HG02884 (cell line): ENCODE data around the gene PALD1.

ENCODE experiments used
- ATAC-seq: cut with Tn5 transposase; IDR thresholded peaks from one replicate; pipeline ENCODE4 v1.9.1; 2021; ENCODE audit warnings: mild to moderate bottlenecking, moderate library complexity; ENCODE audit not compliant: unreplicated experiment

Gene PALD1

GRCh38 chr10:70504521-70505358, 26.2 kb downstream of the PALD1 start:
- ATAC-seq: no peak

- no peak for ATAC-seq
Measured at GRCh38 chr10:70505908-70506307, 27.3 kb downstream of the PALD1 start.

DNA sequence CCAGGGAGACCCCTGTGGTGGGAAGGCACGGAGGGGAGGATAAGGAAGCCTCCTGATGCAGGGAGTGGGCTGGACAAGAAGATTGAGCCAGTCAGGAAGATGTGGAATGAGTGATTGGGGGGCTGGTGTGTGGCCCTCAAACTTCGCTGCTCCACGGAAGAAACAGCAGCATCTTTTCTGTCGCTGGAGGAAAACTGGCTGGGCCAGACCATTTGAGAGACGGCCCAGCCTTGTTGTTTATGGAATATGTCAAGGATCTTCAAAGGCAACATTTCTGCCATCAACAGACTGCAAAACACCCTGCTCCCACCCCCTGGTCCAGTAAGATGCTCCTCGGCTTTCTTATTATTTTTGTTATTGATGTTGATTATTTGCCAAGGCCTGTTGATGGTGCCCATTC, 29.4 kb downstream of the PALD1 start:
- ATAC-seq: no peak

- ATAC-seq: no peak
Measured at GRCh38 chr10:70508912-70509756, 30.6 kb downstream of the PALD1 start.

DNA sequence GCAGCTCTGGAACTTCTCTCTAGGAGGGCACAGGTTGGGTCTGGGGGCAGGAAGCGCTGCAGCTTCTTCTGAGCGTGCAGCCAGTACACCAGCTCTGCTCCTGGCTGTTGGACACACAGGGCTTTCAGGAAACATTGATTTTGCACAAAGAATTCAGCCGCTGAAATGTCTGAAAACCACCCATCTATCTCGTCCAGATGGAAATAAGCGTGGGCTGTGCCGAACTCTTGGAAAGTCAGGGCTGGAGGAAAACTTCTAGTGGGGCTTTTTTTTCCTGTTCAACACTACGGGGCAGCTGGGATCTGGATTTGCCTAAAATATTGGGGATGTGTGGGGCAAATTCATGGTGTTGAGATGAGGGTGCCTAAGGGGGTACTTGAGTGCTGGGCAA, 31.2 kb downstream of the PALD1 start:
- ATAC-seq: no peak

DNA sequence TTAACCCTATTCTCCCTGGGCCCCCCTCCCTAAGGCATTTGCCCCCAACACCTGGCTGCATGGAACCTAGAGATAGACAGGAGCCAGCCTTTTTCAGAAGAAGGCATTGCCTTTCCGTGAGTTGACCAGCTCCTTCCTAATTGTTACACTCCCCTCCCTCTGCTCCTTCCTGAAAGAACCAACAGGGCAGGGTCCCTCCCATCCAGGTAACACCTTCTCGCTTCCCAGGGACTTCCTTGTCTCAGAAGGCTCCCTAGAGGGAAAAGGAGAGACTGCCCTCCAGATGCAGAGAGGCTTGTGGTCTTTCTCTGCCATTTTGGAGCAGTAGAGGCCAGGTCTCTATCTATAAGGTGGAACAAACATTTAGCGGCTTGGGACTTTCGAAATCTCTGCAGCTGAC, 31.9 kb downstream of the PALD1 start:
- ATAC-seq: no peak

- ATAC-seq: no peak
Measured at GRCh38 chr10:70510904-70511303, 32.3 kb downstream of the PALD1 start.

GRCh38 chr10:70512149-70512639, 33.6 kb downstream of the PALD1 start:
- no peak for ATAC-seq

GRCh38 chr10:70513848-70514309, 35.3 kb downstream of the PALD1 start:
- ATAC-seq: peak; percentile 93

DNA sequence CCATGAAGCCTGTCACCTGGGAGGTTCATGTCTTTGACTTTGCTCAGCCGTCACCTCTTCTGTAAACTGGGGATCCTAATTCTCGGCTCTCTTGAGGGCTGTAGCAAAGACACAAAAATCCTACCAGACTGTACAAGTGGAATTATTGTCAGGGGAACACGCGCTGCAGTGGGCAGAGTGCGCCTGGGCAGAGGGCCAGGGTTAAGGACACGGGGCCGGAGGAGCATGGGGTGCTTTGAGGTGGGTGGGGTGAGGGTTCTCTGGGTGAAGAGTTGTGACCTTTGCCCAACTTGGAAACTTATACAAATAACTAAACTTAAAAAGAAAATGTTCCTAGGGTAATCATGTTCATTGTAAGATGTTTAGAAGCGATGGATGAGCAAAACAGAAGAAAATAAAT, 36.0 kb downstream of the PALD1 start:
- no peak for ATAC-seq

- no peak for ATAC-seq
Measured at GRCh38 chr10:70515035-70515667, 36.6 kb downstream of the PALD1 start.

DNA sequence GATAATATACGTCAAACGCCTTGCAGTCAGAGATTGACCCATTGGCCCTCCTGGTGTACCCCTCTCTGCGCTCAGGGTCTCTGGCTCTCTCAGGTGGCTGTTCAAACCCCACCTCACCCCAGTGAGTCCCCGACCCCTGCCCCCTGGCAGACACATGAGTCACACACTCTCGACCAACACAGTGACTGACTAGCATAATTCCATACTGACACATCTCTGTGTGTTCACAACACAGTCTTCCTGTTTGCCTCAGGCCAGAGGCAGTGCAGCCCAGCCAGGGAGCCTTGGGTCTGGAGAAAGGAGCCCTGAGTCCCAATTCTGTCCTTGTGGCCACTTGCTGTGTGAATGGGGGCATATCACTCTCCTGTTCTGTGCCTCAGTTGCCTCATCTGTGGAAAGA, 40.1 kb downstream of the PALD1 start:
- no peak for ATAC-seq

GRCh38 chr10:70523057-70523456, 44.5 kb downstream of the PALD1 start:
- ATAC-seq: no peak

DNA sequence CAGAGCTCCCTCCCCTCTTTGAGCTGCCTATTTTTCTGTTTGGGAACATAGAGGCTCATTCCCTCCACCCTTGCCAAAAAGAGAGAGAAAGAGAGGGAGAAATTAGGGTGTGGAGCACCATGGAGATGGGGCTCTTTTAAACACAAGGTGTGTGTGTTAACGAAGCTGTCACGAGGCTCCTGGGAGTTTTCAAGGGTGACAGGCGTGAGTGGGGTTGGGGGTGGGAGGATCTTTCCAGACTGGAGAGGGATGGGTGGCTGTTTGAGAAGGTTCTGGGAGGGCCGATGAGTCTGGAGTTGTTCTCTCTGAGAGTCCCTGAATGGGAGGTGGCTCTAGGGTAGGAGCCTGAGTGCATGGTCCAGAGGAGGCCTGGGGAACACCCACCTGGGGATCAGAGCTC, 45.0 kb downstream of the PALD1 start:
- ATAC-seq: no peak

- ATAC-seq: no peak
Measured at GRCh38 chr10:70528314-70528713, 49.7 kb downstream of the PALD1 start.

DNA sequence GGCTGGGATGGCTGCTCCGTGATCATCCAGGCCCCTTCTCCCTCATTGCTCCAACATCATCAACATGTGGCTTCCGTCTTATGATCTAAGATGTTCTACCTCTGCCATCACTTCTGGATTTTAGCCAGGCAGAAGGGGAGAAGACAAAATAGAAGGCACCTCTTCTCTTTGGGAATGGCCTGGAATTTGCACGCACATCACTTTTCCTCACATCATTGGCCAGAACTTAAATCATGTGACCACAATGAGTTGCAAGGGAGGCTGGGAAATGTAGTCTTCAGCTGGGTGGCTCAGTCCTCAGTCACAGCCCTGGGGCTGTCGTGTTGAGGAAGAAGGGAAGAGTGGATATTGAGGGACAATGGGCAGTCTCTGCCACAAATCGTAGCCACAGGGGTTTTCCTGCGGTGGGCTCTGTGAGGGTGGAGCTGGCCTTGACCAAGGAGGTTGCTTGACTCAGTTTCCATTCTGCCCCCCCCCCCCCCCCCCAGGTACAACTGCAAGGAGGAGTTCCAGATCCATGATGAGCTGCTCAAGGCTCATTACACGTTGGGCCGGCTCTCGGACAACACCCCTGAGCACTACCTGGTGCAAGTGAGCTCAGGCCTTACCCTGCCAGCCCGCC, 50.3 kb downstream of the PALD1 start:
- ATAC-seq: no peak

- no peak for ATAC-seq
Measured at GRCh38 chr10:70529848-70530247, 51.3 kb downstream of the PALD1 start.

DNA sequence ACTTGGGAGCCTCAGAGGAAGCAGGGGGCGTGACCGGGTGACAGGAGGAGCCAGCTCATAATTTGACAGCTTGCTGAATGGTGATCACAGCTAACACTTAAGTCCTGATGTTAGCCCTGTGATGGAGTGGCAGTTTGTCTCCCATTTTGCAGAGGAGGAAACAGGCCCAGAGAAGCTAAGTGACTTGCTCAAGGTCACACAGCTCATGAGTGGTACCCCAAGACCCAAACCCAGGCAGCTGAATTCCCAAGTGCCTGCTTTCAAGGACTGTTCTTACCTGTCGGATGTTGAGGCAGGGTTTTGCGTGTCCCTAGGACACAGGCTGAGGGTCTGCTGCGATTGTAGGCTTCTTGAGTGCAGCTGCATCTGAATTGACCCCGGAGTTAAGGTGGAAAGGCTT, 51.7 kb downstream of the PALD1 start:
- ATAC-seq: no peak

DNA sequence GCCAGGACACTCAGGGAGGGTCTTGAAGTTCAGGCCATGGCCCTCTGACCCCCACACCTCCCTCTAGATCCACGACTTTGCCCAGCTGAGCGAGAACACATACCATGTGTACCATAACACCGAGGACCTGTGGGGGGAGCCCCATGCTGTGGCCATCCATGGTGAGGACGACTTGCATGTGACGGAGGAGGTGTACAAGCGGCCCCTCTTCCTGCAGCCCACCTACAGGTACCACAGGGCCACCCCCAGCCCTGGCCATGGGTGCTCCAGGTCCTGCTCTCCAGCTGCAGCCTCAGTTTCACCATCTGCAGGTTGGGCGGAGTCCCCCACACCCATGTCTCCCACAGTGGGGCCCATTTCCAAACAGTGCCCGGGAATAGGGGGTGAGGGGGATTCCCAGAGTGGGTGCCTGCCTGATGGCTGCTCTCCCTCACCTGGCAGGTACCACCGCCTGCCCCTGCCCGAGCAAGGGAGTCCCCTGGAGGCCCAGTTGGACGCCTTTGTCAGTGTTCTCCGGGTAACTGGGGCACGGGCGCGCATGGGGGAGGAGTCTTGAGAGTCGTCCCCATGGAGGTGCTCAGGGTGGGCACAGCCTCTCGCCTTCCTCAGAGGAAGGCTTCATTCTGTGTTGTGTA, 54.1 kb downstream of the PALD1 start:
- no peak for ATAC-seq

- no peak for ATAC-seq
Measured at GRCh38 chr10:70533189-70533558, 54.6 kb downstream of the PALD1 start.

DNA sequence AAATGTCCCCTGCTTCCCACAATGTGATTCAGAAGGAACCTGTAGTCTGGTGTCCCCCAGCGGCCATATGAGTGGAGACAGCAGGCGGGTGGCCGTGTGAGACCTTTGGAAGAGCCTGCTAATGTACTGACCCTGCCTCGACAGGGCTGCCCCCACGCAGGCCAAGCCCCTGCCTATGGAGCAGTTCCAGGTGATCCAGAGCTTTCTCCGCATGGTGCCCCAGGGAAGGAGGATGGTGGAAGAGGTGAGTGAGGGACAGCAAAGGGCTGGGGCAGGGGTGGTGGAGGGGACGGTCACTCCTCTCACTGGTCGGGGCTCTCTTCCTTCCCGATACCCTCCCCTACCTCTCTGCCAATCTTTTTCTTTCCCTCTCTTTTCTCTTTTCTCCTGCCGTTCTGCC, 55.7 kb downstream of the PALD1 start:
- ATAC-seq: no peak
